ENCODE data around the gene TNFRSF8. TPM values are rescaled to one million over a fixed set of nuclear protein-coding genes. Genes with fewer than 3 reads are reported as not detected.

TNFRSF8 gene
- total and polyA plus RNA-seq, 7 donors, result 0.25 to 0.86 (median 0.49) TPM

DNA sequence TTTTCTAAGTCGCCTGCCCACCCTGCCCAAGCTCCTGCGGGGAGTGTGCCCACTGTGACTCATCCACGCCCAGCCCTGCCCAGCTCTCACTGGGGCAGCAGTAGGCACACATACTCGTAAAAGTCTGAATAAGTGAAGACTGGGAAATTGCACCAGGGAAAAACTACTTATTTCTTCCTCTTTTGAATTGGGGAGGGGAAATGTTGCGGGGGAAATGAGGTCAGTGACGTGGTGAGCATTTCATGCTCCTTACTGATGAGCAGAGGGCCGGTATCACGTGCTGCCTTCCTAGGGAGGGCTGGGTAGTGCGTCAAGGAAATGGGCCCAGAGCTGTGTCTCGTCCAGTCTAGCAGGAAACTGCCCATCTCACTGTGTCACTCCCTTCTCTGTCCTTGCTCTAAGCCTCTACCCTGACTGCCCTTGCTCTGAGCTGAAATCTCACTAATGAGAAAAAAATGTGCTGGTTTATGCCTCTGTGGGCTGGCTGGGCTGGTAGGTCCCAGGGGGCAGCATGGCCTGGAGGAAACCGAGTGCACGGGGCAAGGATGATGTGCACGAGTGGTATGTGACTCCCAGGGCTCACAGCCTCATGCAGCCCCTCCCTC, 90.2 kb downstream of the TNFRSF8 start:
- Histone ChIP-seq H3K27ac (peak overlapping the region; percentile 57), H3K36me3 (ENCODE audit: insufficient read depth in 1 of 2, low read depth in 1 of 2) (no peaks in the 10 kb centered on the region), H3K4me3 (no peak overlapping the region), H3K4me1 (no peaks in the 10 kb centered on the region), H3K27me3 (ENCODE audit: insufficient read depth in 3 of 3, low read length in 2 of 3) (no peaks in the 10 kb centered on the region), H3K9me3 (no peaks in the 10 kb centered on the region)
- TF ChIP-seq, protein P1, sequence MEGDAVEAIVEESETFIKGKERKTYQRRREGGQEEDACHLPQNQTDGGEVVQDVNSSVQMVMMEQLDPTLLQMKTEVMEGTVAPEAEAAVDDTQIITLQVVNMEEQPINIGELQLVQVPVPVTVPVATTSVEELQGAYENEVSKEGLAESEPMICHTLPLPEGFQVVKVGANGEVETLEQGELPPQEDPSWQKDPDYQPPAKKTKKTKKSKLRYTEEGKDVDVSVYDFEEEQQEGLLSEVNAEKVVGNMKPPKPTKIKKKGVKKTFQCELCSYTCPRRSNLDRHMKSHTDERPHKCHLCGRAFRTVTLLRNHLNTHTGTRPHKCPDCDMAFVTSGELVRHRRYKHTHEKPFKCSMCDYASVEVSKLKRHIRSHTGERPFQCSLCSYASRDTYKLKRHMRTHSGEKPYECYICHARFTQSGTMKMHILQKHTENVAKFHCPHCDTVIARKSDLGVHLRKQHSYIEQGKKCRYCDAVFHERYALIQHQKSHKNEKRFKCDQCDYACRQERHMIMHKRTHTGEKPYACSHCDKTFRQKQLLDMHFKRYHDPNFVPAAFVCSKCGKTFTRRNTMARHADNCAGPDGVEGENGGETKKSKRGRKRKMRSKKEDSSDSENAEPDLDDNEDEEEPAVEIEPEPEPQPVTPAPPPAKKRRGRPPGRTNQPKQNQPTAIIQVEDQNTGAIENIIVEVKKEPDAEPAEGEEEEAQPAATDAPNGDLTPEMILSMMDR (IDR thresholded peaks at IDR 0.05), result no peak
- ATAC-seq, result peak; percentile 39 to 61 (median 50)
- WGBS, 3 donors, result 41 to 51% (median 46%) methylated on average over 13 of the region's 13 CpGs
- intact Hi-C loops (cut with DNase I), result no loop called here
- DNase-seq, result peak; percentile 36 to 68

DNA sequence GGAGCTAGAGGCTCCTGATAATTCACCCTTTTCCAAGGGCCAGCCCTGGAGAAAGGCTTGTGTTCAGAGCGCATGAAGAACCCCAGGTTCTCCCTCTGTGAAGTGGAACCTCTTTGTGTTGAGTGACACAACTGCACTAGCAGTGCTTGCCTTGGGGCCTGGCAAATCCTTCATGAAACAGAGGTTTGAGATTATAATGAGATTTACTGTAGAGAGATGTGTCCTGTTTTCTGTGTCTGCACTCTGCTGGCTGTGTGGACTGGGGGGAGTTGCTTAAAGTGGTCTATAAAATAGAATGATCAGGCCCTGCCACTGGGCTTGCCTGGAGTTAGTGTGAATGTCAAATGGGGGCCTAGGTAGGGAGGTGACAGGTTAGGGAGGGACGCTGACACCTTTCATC, 92.2 kb downstream of the TNFRSF8 start:
- H3K9me3 ChIP-seq, result no peaks in the 10 kb centered on the region
- ATAC-seq (no peak), DNase-seq (no peak)
- H3K27ac ChIP-seq, result no peak overlapping the region
- H3K4me3 ChIP-seq, result no peak overlapping the region
- H3K4me1 ChIP-seq, result no peaks in the 10 kb centered on the region
- intact Hi-C loops (cut with DNase I), result no loop called here
- 94 to 100% (median 99%) methylated on average over 2 of the region's 2 CpGs for WGBS, 3 donors
- no peaks in the 10 kb centered on the region for H3K36me3 ChIP-seq (ENCODE audit: insufficient read depth in 1 of 2, low read depth in 1 of 2)
- TF ChIP-seq, protein P1 (IDR thresholded peaks at IDR 0.05), result no peak
- H3K27me3 ChIP-seq (ENCODE audit: insufficient read depth in 3 of 3, low read length in 2 of 3), result no peaks in the 10 kb centered on the region

DNA sequence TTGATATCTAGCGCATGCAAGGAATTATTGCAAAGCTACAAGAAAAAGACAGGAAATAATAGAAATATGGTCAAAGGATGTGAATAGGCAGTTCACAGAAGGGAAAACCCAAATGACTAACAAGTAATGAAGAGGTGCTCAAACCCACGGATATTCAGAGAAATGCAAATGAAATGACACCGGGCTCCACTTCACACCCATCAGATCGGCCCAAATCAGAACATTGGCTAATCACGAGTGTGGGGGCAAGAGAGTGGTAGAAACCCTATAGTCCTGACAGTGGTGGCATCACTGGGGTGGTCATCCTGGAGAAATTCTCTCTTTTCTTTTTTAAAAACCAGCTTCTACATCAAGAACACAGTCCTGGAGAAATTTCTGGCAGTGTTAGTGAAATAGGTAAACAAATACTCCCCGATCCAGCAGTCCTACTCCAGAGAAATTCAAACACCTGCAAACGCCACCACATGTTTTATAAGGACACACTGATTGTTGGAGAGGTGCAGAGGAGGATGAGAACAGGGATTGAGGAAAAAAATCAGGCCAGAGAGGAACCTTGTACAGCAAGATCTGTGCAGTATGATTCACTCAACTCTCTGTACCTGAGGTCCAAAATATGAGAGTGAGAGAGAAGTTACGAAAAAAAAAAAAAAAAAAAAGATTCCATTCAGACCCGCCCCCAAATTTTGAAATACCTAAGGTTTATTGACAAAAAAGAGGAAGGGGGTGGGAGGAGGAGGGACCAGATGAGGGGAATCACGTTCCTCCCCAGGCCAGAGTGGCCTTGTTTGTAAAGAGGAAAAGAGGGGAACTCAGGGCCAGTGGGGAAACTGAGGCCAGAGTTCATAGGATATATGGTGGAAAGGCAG, 94.5 kb downstream of the TNFRSF8 start:
- intact Hi-C loops (cut with DNase I), result no loop called here
- DNase-seq (no peak), ATAC-seq (no peak)
- no peaks in the 10 kb centered on the region for H3K36me3 ChIP-seq (ENCODE audit: insufficient read depth in 1 of 2, low read depth in 1 of 2)
- no peak overlapping the region for H3K27ac ChIP-seq
- H3K9me3 ChIP-seq, result no peaks in the 10 kb centered on the region
- peaks cover 17% of the 10 kb centered on the region for H3K4me1 ChIP-seq
- no peak overlapping the region for H3K4me3 ChIP-seq
- TF ChIP-seq, protein P1 (IDR thresholded peaks at IDR 0.05), result no peak
- H3K27me3 ChIP-seq (ENCODE audit: insufficient read depth in 3 of 3, low read length in 2 of 3), result no peaks in the 10 kb centered on the region
- 72 to 80% (median 73%) methylated on average over 10 of the region's 10 CpGs for WGBS, 3 donors

DNA sequence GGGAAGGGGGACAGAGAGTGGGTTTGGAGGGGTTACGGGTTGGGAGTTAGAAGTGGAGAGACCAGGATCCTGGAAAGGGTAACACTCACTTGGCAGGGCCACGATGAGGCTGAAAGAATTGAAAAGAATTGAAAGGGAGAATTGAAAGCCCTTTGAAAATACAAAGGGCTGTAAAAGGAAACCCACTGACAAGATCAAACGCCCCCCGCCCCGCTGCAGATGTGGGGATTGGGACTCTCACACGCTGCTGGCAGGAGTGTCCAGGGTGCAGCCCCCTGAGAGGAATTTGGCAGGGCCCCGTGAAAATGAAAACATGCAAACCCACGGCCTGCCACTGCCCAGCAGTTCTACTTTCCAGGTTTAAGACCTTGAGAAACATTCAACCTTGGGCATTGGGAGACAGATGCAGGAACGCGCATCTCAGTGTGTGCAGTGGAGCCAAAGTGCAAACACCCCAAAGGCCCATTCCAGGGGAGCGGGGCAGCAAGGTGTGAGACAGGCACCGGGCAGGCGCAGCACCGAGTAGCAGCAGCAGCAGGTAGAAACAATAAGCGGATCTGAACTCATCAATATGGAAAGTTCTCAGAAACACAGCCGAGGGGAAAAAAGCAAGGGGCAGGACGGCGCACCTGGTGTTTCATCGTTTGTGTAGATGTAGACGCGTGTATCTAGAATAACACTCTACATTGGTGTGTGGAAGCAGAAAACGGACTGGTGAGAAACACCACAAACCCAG, 95.4 kb downstream of the TNFRSF8 start:
- no peak overlapping the region for H3K4me3 ChIP-seq
- 63 to 66% (median 63%) methylated on average over 22 of the region's 22 CpGs for WGBS, 3 donors
- no peaks in the 10 kb centered on the region for H3K27me3 ChIP-seq (ENCODE audit: insufficient read depth in 3 of 3, low read length in 2 of 3)
- H3K27ac ChIP-seq, result no peak overlapping the region
- no peak for DNase-seq
- intact Hi-C loops (cut with DNase I), result no loop called here
- ATAC-seq, result no peak
- TF ChIP-seq, protein P1 (IDR thresholded peaks at IDR 0.05), result no peak
- peaks cover 18% of the 10 kb centered on the region for H3K4me1 ChIP-seq
- H3K36me3 ChIP-seq (ENCODE audit: insufficient read depth in 1 of 2, low read depth in 1 of 2), result no peaks in the 10 kb centered on the region
- no peaks in the 10 kb centered on the region for H3K9me3 ChIP-seq
